Endothelial cell of umbilical vein (primary cell): Measurements from ENCODE around the gene NPTN.

Experiments
- GATA2 ChIP-seq: IDR thresholded peaks from 2 replicates; pipeline ENCODE4 v1.7.0; 2011; ENCODE audit warnings: low read depth, mild to moderate bottlenecking, moderate library complexity, mixed read lengths, low read length; ENCODE audit not compliant: insufficient read length, insufficient read depth
- MYC ChIP-seq: IDR thresholded peaks from one replicate; pipeline ENCODE4 v1.6.1; 2011; ENCODE audit warnings: mild to moderate bottlenecking, low read depth, low read length
- TF ChIP-seq, protein P1 (sequence below), 2 donors: IDR thresholded peaks; 1 replicate in 1 of 2; 2 replicates in 1 of 2; pipeline ENCODE4 v1.5.1; 2011; ENCODE audit warnings: low read length in 2 of 2, mild to moderate bottlenecking in 2 of 2, moderate library complexity in 2 of 2, control low read depth in 1 of 2, inconsistent platforms in 1 of 2, low read depth in 1 of 2; ENCODE audit not compliant: insufficient read depth in 1 of 2; ENCODE audit errors: extremely low read depth in 1 of 2

- TF ChIP-seq MYC (no peak), GATA2 (no peak)
- TF ChIP-seq, protein P1, sequence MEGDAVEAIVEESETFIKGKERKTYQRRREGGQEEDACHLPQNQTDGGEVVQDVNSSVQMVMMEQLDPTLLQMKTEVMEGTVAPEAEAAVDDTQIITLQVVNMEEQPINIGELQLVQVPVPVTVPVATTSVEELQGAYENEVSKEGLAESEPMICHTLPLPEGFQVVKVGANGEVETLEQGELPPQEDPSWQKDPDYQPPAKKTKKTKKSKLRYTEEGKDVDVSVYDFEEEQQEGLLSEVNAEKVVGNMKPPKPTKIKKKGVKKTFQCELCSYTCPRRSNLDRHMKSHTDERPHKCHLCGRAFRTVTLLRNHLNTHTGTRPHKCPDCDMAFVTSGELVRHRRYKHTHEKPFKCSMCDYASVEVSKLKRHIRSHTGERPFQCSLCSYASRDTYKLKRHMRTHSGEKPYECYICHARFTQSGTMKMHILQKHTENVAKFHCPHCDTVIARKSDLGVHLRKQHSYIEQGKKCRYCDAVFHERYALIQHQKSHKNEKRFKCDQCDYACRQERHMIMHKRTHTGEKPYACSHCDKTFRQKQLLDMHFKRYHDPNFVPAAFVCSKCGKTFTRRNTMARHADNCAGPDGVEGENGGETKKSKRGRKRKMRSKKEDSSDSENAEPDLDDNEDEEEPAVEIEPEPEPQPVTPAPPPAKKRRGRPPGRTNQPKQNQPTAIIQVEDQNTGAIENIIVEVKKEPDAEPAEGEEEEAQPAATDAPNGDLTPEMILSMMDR (IDR thresholded peaks at IDR 0.05; ENCODE audit: extremely low read depth in 1 of 2, insufficient read depth in 1 of 2, low read depth in 1 of 2, low read length in 2 of 2): no peak
These were observed 34.5 kb downstream of the NPTN start for GRCh38 chr15:73598530-73599160.
